Measurements from ENCODE around the gene ASTN2.

DNA sequence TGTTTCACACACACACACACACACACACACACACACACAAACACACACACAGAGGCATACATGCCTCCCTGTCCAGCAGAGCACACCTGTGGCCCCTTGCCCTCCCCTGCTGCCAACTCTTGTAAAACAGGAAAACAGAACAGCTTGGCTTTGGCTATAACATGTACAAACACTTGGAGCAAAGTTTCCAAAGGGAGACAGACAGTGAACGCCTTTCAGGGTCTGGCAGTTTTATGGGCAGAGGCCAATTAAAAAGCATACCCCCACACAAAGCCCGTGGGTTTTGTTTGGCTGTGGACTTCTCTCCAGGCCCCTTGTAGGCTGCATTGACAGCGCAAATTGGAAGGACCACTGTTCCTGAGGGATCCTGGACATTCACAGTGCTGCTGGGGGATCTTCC, 995.7 kb downstream of the ASTN2 start:
- TF ChIP-seq, protein P1, sequence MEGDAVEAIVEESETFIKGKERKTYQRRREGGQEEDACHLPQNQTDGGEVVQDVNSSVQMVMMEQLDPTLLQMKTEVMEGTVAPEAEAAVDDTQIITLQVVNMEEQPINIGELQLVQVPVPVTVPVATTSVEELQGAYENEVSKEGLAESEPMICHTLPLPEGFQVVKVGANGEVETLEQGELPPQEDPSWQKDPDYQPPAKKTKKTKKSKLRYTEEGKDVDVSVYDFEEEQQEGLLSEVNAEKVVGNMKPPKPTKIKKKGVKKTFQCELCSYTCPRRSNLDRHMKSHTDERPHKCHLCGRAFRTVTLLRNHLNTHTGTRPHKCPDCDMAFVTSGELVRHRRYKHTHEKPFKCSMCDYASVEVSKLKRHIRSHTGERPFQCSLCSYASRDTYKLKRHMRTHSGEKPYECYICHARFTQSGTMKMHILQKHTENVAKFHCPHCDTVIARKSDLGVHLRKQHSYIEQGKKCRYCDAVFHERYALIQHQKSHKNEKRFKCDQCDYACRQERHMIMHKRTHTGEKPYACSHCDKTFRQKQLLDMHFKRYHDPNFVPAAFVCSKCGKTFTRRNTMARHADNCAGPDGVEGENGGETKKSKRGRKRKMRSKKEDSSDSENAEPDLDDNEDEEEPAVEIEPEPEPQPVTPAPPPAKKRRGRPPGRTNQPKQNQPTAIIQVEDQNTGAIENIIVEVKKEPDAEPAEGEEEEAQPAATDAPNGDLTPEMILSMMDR (IDR thresholded peaks at IDR 0.05; ENCODE audit: poor library complexity, severe bottlenecking): no peak
- TF ChIP-seq EP300 (conservative IDR thresholded peaks at IDR 0.05; ENCODE audit: poor library complexity, severe bottlenecking) (no peak), TAF1 (IDR thresholded peaks at IDR 0.05; ENCODE audit: low read depth) (no peak), POLR2AphosphoS5 (IDR thresholded peaks at IDR 0.05) (no peak)
- TF ChIP-seq, protein P2, sequence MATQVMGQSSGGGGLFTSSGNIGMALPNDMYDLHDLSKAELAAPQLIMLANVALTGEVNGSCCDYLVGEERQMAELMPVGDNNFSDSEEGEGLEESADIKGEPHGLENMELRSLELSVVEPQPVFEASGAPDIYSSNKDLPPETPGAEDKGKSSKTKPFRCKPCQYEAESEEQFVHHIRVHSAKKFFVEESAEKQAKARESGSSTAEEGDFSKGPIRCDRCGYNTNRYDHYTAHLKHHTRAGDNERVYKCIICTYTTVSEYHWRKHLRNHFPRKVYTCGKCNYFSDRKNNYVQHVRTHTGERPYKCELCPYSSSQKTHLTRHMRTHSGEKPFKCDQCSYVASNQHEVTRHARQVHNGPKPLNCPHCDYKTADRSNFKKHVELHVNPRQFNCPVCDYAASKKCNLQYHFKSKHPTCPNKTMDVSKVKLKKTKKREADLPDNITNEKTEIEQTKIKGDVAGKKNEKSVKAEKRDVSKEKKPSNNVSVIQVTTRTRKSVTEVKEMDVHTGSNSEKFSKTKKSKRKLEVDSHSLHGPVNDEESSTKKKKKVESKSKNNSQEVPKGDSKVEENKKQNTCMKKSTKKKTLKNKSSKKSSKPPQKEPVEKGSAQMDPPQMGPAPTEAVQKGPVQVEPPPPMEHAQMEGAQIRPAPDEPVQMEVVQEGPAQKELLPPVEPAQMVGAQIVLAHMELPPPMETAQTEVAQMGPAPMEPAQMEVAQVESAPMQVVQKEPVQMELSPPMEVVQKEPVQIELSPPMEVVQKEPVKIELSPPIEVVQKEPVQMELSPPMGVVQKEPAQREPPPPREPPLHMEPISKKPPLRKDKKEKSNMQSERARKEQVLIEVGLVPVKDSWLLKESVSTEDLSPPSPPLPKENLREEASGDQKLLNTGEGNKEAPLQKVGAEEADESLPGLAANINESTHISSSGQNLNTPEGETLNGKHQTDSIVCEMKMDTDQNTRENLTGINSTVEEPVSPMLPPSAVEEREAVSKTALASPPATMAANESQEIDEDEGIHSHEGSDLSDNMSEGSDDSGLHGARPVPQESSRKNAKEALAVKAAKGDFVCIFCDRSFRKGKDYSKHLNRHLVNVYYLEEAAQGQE (IDR thresholded peaks at IDR 0.05; ENCODE audit: borderline replicate concordance): no peak
